ENCODE measurements around the gene INHBE.

INHBE gene

DNA sequence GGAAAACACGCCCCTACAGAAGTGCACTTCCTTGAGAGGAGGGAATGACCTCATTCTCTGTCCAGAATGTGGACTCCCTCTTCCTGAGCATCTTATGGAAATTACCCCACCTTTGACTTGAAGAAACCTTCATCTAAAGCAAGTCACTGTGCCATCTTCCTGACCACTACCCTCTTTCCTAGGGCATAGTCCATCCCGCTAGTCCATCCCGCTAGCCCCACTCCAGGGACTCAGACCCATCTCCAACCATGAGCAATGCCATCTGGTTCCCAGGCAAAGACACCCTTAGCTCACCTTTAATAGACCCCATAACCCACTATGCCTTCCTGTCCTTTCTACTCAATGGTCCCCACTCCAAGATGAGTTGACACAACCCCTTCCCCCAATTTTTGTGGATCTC is 5.0 kb upstream of the INHBE start:
- no peaks in the 10 kb centered on the region for H3K79me2 ChIP-seq (ENCODE audit: insufficient read depth, low read depth)
- H2AFZ ChIP-seq (ENCODE audit: low read depth): no peak overlapping the region
- no peak overlapping the region for H3K27ac ChIP-seq
- H3K4me1 ChIP-seq (ENCODE audit: low read depth, poor library complexity, severe bottlenecking): peaks cover 30% of the 10 kb centered on the region
- no peaks in the 10 kb centered on the region for H3K36me3 ChIP-seq (ENCODE audit: insufficient read depth)
- no peak for TF ChIP-seq CTCF (conservative IDR thresholded peaks at IDR 0.05; ENCODE audit: low read depth, low read length)
- H4K20me1 ChIP-seq (ENCODE audit: insufficient read depth): no peaks in the 10 kb centered on the region
- no peak overlapping the region for H3K4me3 ChIP-seq (IDR thresholded peaks at IDR 0.05; ENCODE audit: insufficient read depth, low read depth, low read length)
- H3K9ac ChIP-seq: no peak overlapping the region
- H3K4me2 ChIP-seq: no peak overlapping the region
- H3K27me3 ChIP-seq (ENCODE audit: insufficient read depth, low read depth): no peaks in the 10 kb centered on the region

DNA sequence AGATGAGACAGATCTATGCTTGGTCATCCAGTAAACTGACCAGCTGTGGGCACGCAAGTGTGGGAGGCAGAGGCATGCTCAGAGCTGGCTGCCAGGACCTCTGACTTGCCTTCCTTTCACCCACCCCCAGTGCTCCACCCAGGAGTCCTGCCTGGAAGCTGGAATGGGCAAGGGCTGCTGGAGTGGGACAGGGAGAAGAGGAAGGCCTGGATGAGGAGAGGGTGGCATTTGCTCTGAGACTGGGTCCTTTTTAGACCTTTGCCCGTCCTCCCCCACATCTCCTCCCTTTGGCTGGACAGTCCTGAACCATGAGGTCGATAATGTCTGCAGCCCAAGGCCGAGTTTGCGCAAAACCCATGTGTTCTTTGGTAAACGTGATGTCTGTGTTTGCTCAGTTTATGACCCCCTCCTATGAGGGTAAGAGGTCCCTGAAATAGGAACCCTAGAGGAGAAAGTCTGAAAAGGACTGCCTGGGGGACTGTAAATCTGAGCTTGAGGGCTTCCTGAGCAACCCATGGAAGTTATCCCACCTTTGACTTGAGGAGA is 3.8 kb upstream of the INHBE start:
- Histone ChIP-seq H3K9ac (no peak overlapping the region), H3K36me3 (ENCODE audit: insufficient read depth) (no peaks in the 10 kb centered on the region), H3K27me3 (ENCODE audit: insufficient read depth, low read depth) (no peaks in the 10 kb centered on the region), H3K4me1 (ENCODE audit: low read depth, poor library complexity, severe bottlenecking) (peaks cover 39% of the 10 kb centered on the region), H3K4me2 (no peak overlapping the region), H3K27ac (no peak overlapping the region), H4K20me1 (ENCODE audit: insufficient read depth) (no peaks in the 10 kb centered on the region), H3K4me3 (IDR thresholded peaks at IDR 0.05; ENCODE audit: insufficient read depth, low read depth, low read length) (no peak overlapping the region), H3K79me2 (ENCODE audit: insufficient read depth, low read depth) (no peaks in the 10 kb centered on the region), H2AFZ (ENCODE audit: low read depth) (no peak overlapping the region)
- TF ChIP-seq CTCF (conservative IDR thresholded peaks at IDR 0.05; ENCODE audit: low read depth, low read length): no peak

GRCh38 chr12:57452181-57452936 is 2.7 kb upstream of the INHBE start:
- Histone ChIP-seq H3K27me3 (ENCODE audit: insufficient read depth, low read depth) (no peaks in the 10 kb centered on the region), H3K79me2 (ENCODE audit: insufficient read depth, low read depth) (no peaks in the 10 kb centered on the region), H3K9ac (no peak overlapping the region), H3K36me3 (ENCODE audit: insufficient read depth) (no peaks in the 10 kb centered on the region), H3K27ac (no peak overlapping the region), H3K4me2 (peak overlapping the region; percentile 10; the same call in 1 of the 2 replicates), H3K4me3 (IDR thresholded peaks at IDR 0.05; ENCODE audit: insufficient read depth, low read depth, low read length) (no peak overlapping the region), H4K20me1 (ENCODE audit: insufficient read depth) (no peaks in the 10 kb centered on the region), H3K4me1 (ENCODE audit: low read depth, poor library complexity, severe bottlenecking) (peaks cover 49% of the 10 kb centered on the region), H2AFZ (ENCODE audit: low read depth) (peak overlapping the region; percentile 35; the same call in 1 of the 2 replicates)
- no peak for TF ChIP-seq CTCF (conservative IDR thresholded peaks at IDR 0.05; ENCODE audit: low read depth, low read length)

DNA sequence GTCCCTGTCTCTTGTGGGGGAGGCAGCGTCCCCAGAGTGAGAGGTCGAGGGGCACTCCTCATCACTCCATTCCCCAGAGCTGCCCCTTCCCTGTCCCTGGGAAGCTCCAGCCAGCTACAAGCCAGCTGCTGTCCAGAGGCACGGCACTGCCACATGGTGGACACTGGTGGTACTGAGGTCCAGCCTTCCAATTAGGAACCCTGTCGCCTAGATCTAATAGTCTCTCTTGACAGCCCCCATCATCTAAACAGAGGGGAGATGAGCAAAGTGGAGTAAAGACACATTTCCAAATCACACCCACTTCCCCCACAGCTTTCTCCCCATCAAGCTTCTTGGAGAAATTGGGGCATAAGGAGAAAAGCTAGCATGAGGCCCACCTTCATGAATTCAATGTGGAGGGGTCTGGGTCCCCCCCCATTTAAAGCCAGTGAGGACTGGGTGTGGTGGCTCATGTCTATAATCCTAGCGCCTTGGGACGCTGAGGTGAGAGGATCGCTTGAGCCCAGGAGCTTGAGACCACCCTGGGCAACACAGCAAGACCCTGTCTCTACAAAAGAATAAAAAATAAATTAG is 2.1 kb upstream of the INHBE start:
- Histone ChIP-seq H3K4me3 (IDR thresholded peaks at IDR 0.05; ENCODE audit: insufficient read depth, low read depth, low read length) (no peak overlapping the region), H3K27ac (no peak overlapping the region), H3K79me2 (ENCODE audit: insufficient read depth, low read depth) (no peaks in the 10 kb centered on the region), H3K9ac (no peak overlapping the region), H3K4me1 (ENCODE audit: low read depth, poor library complexity, severe bottlenecking) (peaks cover 56% of the 10 kb centered on the region), H3K27me3 (ENCODE audit: insufficient read depth, low read depth) (no peaks in the 10 kb centered on the region), H3K36me3 (ENCODE audit: insufficient read depth) (no peaks in the 10 kb centered on the region), H3K4me2 (peak overlapping the region; percentile 10; the same call in 1 of the 2 replicates), H4K20me1 (ENCODE audit: insufficient read depth) (no peaks in the 10 kb centered on the region), H2AFZ (ENCODE audit: low read depth) (peak overlapping the region; percentile 35; the same call in 1 of the 2 replicates)
- peak; percentile 99 for TF ChIP-seq CTCF (conservative IDR thresholded peaks at IDR 0.05; ENCODE audit: low read depth, low read length)
